Astrocyte of the hippocampus (primary cell): ENCODE results near the gene CHST3.
A peak's percentile ranks its signal among the peaks of the same experiment; 100 is the strongest.
"Not testable (repeated sequence)": the region's sequence is repeated elsewhere in the genome, so short reads cannot be mapped to it uniquely, and the experiment has no call there.

ENCODE experiments used
- DNase-seq: peaks from one replicate; pipeline ENCODE4 v3.0.0; 2011; ENCODE audit warnings: low read depth, low spot score

The CHST3 gene, protein sequence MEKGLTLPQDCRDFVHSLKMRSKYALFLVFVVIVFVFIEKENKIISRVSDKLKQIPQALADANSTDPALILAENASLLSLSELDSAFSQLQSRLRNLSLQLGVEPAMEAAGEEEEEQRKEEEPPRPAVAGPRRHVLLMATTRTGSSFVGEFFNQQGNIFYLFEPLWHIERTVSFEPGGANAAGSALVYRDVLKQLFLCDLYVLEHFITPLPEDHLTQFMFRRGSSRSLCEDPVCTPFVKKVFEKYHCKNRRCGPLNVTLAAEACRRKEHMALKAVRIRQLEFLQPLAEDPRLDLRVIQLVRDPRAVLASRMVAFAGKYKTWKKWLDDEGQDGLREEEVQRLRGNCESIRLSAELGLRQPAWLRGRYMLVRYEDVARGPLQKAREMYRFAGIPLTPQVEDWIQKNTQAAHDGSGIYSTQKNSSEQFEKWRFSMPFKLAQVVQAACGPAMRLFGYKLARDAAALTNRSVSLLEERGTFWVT

DNA sequence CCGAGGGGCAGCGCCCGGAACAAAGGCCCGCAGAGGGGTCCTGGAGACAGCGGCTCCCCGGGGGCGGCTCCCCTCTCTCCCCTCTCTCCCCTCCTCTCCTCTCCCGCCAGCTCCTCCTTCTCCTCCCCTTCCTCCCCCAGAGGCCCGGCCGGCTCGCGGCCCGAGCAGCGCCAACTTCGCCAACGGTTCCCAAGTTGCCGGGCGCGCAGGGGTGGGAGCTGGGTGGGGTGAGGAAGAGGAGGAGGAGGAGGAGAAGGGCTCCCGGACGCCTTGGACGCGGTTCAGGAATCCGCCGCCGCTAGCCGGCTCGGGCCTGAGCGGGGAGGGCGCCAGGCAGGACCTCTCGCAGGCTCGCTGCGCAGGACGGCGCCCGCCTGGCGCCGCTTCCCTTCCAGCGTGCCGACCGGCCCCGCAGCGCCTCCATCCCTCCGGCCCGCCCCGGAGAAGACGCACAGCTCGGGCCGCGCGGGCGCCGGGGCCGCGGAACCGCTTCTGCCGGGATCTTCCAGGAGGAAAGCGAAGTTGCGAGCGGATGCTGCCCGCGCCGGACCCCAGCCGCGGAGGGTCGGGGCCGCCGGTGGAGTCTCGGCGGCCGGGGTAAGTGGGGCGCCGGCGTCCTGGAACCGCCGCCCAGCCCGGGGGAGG, at the start of gene CHST3:
Gene CHST3, plus strand, starts transcription at position 298 of the 645 bp plus-strand sequence. CDS start 41,448 bp downstream, outside the sequence.
- peak; percentile 85 for DNase-seq

- DNase-seq, result no peak
Measured at GRCh38 chr10:71916827-71917226, 47.4 kb upstream of the CHST3 start.

DNA sequence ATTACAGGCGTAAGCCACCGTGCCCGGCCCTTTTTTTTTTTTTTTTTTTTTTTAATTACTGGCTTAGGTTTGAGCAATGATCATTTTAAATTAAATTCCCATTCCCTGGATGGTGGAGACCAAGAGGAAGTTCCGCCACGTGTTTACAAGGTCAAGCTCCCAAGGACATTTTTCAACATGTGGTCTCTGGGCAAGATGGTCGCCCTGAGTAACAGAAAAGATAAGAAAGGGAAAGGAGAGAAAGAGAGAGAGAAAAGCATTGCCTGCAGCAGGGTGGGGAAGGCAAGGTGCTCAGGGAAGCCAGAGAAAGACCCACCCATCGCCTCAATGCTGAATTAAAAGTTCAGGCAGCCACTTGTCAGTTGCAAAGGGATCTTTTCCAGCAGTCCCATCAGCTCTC, 45.2 kb upstream of the CHST3 start:
- no peak for DNase-seq

GRCh38 chr10:71919956-71920539, 44.1 kb upstream of the CHST3 start:
- not testable (repeated sequence) for DNase-seq

DNA sequence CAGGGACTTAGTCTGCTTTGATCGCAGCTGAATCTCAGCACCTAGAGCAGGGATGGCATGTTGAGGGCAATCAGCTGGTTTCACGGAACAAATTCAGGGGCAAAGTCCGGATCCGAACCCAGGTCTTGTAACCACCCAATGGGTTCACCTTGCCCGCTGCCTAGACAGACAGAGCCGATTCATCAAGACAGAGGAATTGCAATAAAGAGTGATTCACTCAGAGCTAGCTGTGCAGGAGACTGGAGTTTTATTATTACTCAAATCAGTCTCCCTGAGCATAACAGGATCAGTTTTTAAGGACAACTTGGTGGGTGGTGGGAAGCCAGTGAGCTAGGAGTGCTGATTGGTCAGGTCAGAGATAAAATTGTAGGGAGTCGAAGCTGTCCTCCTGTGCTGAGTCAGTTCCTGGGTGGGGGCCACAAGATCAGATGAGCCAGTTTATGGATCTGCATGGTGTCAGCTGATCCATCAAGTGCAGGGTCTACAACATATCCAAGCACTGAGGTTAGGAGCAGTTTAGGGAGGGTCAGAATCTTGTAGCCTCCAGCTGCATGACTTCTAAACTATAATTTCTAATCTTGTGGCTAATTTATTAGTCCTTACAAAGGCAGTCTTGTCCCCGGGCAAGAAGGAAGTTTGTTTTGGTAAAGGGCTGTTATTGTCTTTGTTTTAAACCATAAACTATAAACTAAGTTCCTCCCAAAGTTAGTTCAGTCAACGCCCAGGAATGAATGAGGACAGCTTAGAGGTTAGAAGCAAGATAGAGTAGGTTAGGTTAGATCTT, 43.5 kb upstream of the CHST3 start:
- DNase-seq, result no peak

GRCh38 chr10:71921324-71922027, 42.7 kb upstream of the CHST3 start:
- DNase-seq, result peak; percentile 60

GRCh38 chr10:71923138-71923692, 41.0 kb upstream of the CHST3 start:
- DNase-seq, result no peak

- no peak for DNase-seq
Measured at GRCh38 chr10:71924771-71925170, 39.4 kb upstream of the CHST3 start.

- no peak for DNase-seq
Measured at GRCh38 chr10:71927159-71927558, 37.0 kb upstream of the CHST3 start.

- DNase-seq, result no peak
Measured at GRCh38 chr10:71927776-71928592, 36.2 kb upstream of the CHST3 start.

GRCh38 chr10:71931295-71931694, 32.9 kb upstream of the CHST3 start:
- DNase-seq, result no peak

GRCh38 chr10:71933651-71934050, 30.5 kb upstream of the CHST3 start:
- DNase-seq, result no peak

DNA sequence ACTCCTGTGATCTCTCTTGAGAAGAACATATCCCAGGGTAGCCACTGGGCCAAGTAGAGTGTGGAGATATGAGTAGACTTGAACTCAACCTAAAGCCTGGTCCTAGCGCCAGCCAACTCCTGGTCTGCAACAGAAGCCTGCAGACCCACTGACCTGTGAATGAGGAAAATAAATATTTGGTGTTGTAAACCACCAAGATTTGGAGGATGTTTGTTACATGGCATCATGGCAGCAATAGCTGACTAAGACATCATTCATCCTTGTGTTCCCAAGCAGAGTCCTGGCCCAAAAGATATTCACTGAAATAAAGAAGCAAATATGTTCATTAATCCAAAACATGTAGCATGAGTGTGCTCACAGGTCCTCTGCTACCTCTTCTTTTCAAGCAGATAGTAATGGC, 26.0 kb upstream of the CHST3 start:
- DNase-seq, result no peak

DNA sequence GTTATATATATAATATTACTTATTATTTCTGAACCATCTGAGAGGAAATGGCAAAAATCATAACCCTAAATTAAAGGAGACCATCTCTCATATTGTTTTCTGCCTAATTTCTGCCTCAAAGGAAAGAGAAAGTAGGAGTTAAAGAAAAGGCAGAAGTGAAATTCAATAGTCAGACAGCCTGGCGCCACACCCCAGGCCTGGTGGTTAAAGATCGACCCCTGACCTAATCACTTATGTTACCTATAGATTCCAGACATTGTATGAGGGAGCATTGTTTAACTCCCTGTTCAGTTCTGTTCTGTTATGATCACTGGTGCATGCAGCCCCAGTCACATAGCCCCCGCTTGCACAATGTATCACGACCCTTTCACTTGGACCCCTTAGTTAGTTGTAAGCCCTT, 24.9 kb upstream of the CHST3 start:
- DNase-seq, result no peak

DNA sequence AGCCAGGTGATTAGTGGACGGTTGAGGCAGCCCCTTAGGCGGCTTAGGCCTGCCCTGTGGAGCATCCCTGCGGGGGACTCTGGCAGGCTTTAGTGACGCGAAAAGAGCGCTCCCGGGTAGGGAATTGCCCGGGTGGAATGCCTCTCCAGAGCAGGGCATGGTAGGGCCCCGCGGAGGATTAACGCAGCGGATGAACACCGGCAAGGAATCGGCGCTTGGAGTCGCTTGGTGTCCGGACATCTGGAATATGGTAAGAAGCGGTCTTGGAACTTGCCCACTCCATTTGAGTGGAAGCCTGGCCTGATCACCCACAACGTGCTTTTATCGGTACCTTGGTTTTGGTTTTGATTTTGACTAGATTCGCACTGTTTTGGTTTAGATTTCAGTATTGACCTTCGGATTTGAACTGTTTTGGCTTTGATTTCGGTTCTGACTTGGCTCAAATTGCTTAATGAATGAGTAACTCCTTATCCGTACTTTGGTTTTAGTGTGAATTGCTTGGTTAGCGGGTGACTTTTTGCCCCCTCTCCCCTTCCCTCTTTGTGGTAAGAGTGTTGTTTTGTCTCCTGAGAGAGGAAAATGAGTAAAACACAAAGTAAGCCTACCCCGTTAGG, 24.2 kb upstream of the CHST3 start:
- no peak for DNase-seq

DNA sequence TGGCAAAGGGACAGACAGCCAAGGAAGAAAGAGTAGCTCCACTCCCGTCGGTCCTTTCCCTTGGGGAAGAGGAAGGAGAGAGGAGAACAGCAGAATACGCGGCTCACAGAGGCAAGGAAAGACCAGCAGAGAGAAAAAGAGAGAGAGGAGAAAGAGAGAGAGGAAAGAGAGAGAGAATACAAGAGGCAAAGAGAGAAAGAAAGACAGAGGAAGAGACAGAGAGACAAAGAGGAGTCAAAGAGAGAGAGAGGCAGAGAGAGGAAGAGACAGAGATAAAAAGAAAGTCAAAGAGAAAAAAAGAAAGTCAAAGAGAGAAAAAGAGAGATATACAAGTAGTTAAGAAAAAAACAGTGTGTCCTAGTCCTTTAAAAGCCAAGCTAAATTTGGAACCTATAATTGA, 23.4 kb upstream of the CHST3 start:
- DNase-seq, result no peak

GRCh38 chr10:71941318-71941717, 22.9 kb upstream of the CHST3 start:
- no peak for DNase-seq

- no peak for DNase-seq
Measured at GRCh38 chr10:71945819-71946474, 18.2 kb upstream of the CHST3 start.

DNA sequence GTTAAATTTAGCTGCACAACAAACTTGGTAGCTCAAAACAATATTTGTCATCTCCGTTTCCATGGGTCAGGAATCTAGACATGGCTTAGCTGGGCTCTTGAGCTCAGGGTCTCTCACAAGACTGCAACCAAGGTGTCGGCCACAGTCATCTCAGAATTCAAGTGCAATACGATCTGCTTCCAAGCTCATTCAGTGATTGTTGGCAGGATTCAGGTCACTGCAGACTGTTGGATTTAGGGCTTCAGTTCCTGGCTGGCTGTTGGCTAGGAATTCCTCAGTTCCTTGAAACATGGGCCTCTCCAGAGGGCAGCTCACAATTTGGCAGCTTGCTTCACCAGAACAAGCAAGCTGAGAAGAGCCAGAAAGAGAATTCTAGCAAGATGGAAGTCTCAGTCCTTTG, 17.5 kb upstream of the CHST3 start:
- no peak for DNase-seq
